HG02852 (cell line): Measurements from ENCODE around the gene KDM2B.

ENCODE experiments used
- ATAC-seq: cut with Tn5 transposase; IDR thresholded peaks from one replicate; pipeline ENCODE4 v1.9.1; 2021; ENCODE audit warnings: mild to moderate bottlenecking, moderate library complexity; ENCODE audit not compliant: unreplicated experiment

The KDM2B gene

GRCh38 chr12:121568518-121568917 is 12.3 kb downstream of the KDM2B start:
- ATAC-seq, result no peak

GRCh38 chr12:121565076-121565475 is 15.7 kb downstream of the KDM2B start:
- no peak for ATAC-seq

DNA sequence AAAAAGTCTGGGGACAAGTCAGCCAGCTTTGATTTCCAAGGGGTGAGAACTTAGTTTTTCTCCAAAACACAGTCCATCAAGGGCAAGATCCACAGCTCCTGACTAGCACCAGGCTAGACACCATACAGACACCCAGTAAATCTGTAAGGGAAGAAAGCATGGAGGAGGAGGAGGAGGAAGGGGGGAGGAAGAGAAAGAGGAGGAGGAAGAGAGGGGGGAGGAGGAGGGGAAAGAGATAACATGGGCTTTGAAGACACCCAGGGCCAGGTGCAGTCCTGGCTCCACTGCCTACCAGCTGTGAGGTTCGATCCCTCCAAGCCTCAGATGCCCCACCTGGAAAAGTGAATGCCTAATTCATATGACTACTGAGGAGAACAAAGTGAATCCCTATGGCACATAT is 18.3 kb downstream of the KDM2B start:
- ATAC-seq, result no peak

DNA sequence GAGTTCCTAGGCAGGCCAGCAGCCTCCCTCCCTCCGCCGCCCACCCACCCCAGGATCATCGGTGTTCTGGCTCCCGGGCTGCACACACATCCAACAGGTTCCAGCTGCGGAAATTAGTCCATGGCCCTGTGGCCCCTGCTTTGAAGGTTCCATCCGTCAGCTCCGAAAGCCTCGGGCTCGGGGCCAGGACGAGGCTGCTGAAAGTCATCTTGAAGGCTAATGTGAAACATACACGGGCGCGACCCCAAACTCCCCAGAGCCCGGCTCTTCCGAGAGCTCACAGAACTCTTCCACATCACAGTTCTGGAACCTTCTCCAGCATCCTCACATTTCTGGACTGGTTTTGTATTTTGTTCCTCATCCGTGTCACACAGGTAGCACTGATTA is 19.8 kb downstream of the KDM2B start:
- ATAC-seq, result no peak

- ATAC-seq, result no peak
These were observed 20.3 kb downstream of the KDM2B start for GRCh38 chr12:121560392-121561008.

DNA sequence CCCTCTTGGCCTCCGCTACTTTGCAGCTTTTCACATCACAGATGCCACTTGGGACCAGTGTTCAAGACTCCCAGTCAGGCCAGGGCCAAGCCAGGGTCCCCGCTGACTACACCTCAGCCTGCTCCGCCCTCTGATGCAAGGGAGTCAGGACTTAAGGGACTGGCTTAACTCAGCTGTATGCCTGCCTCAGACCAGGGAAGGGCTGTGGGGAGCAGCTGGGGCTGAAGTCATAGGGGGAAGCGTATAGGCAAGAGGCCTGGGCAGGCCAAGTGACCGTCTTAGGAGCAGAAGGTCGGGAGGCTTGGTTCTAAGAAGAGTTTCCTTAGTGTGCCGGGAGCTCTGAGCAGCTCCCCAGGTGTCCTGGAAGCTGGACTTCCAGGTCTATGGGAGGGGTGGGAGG is 21.9 kb downstream of the KDM2B start:
- ATAC-seq, result no peak

- no peak for ATAC-seq
These were observed 29.7 kb downstream of the KDM2B start for GRCh38 chr12:121550974-121551634.

DNA sequence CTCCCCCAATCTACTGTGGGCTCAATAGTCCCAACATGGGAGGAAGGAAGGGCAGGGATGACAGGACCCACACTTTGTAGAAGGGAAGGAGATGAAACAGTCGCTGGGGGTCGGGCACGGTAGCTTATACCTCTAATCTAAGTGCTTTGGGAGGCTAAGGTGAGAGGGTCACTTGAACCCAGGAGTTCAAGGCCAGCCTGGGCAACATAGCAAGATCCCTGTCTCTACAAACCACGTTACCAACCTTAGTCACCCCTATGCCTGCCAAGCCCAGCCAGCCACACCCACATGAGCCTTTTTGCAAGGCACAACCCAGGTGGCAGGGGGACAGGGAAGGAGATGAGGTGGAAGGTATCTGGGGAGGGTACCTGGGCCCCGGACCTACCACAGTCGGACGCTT is 31.7 kb downstream of the KDM2B start:
- no peak for ATAC-seq

GRCh38 chr12:121545480-121545879 is 35.3 kb downstream of the KDM2B start:
- ATAC-seq, result no peak

GRCh38 chr12:121543786-121544185 is 37.0 kb downstream of the KDM2B start:
- ATAC-seq, result no peak

DNA sequence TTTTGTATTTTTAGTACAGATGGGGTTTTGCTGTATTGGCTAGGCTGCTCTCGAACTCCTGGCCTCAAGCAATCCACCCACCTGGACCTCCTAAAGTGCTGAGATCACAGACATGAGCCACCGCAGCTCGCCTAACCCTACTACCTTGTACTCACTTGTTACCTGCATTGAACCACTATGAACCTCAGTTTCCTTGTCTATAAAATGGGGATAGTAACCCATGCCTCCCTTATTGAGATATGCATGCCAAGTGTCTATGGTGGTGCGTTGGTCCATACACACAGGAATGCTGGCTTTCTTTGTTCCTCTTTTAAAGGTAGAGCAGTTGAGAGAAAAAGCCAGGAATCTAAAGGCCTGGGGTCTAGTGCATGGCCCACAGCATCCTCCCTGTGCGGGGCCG is 40.9 kb downstream of the KDM2B start:
- ATAC-seq, result no peak

DNA sequence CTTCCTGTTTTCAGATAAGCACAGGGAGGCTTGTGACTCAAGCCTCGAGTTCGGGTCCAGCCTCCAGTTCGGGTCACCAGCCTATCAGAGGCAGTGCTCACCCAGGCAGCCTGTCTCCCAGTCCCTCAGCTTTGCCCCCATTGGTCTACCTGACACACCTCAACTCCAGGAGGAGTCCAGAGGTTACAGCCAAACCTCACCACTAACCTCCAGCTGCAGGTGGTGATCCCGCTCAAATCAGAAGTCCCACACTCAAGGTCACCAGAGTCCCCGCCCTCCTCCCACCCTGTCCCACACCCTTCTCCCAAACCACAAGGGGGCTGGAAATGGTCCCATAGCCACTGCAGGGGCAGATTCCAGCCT is 42.1 kb downstream of the KDM2B start:
- no peak for ATAC-seq

DNA sequence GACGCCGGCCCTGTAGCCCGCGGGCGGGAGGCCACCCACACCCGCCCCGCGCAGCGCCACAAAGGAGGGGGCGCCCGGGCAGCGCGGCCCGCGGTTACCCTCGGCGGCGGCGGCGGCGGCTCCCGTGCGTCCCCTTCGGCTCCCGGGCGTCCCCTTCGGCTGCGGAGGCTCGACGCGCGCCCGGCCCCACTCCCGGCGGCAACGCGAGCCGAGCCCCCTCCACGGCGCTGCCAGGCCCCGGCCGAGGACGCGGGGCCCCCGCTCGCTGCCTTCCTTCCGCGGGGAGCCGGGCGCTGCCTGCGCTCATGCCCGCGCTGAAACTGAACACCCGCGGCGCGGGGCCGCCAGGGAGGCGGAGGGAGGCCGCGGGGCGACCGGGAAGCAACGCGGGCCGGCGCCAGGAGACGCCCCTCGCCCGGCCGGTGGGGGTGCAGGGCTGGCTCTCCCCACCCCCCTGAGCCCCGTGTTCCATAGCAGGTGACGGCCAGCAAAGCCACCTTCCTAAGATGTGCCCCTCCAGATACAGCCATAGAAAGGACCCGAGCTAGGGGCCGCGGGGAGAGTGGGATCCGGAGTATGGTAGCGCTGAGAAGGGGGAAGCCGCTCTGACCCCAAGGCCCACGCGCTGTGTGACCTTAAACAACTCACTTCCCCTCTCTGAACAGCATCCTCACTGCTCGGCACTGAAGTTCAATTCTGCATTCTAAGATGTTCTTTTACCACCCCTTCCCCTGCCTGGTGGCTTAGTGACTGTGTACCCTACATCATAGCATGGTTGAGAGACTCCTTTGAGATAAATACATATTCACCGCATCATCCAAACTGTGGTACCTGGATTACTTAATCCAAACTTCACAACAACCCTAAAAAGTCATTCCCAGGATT is 42.8 kb downstream of the KDM2B start:
- ATAC-seq, result peak; percentile 14

- peak; percentile 52 for ATAC-seq
These were observed 43.7 kb downstream of the KDM2B start for GRCh38 chr12:121536899-121537813.

GRCh38 chr12:121536054-121536898 is 44.5 kb downstream of the KDM2B start:
- ATAC-seq, result peak; percentile 58

- ATAC-seq, result no peak
These were observed 45.4 kb downstream of the KDM2B start for GRCh38 chr12:121535150-121536053.

- no peak for ATAC-seq
These were observed 46.2 kb downstream of the KDM2B start for GRCh38 chr12:121534495-121535148.

DNA sequence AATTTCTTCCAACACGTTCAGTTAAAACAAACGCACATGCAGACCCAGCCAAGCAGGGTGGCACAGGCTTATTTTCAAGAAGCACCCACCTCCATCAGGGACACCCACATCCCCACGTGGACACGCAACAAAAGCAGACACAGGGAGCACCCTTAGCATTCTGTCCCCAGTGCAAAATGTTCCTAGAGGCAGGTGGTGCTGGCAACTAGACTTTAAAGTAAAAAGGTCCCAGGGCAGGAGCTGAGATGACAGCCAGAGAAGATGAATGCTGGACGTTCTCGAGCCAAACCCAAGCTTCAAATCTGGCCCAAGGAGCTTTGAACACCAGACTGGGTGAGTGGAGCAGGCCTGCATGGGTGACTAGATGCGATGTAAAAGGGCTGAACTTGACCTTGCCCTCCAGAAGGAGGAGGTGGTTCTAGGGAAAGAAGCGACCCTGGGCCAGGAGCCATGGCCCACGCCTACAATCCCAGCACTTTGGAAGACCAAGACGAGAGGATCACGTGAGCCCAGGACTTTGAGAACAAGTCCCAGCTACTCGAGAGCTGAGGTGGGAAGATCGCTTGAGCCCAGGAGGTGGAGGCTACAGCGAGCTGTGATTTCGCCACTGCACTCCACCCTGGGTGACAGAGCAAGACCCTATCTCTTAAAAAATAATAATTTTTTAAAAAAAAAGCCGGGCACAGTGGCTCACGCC is 47.3 kb downstream of the KDM2B start:
- ATAC-seq, result no peak
